Naive thymus-derived CD4-positive, alpha-beta T cell (primary cell): ENCODE results near the gene CLEC19A. TPM values are rescaled to one million over a fixed set of nuclear protein-coding genes. Genes with fewer than 3 reads are reported as not detected.

Experiments used
- ATAC-seq: fragments of 150-1000 bp; cut with Tn5 transposase; 2 replicates; pipeline ENCODE4 v1.10.0; 2021; ENCODE audit warnings: mild to moderate bottlenecking, moderate library complexity
- CTCF ChIA-PET: fragments of 350-600 bp; sonication (Branson Sonifier 250); formaldehyde crosslinking; loops from one replicate; lab custom pipeline; 2021; ENCODE audit warnings: antibody characterized with exemption; lab: Charles Lee
- POLR2A ChIA-PET: fragments of 350-600 bp; sonication (Branson Sonifier 250); formaldehyde crosslinking; loops from one replicate; lab custom pipeline; 2021; ENCODE audit warnings: antibody characterized with exemption, inconsistent platforms; lab: Charles Lee
- DNase-seq, 9 donors: peaks; one replicate each; pipeline versions ENCODE4 v3.0.0 to v3.0.0-alpha.2; 2020 to 2022; ENCODE audit warnings: mixed read lengths in 1 of 9
- H3K27ac ChIP-seq: one replicate; pipeline ENCODE4 v1.7.0; 2013; ENCODE audit warnings: mild to moderate bottlenecking, low read depth, low read length, moderate library complexity
- H3K27me3 ChIP-seq, 2 donors: one replicate each; pipeline ENCODE4 v1.7.0; 2013; ENCODE audit warnings: low read length in 2 of 2, mild to moderate bottlenecking in 2 of 2, moderate library complexity in 2 of 2; ENCODE audit not compliant: control insufficient read depth in 2 of 2, insufficient read depth in 2 of 2
- H3K36me3 ChIP-seq, 3 experiments: 1 replicate in 2 of 3; 2 replicates in 1 of 3; pipeline ENCODE4 v1.7.0; 2013; ENCODE audit warnings: low read length in 3 of 3, mild to moderate bottlenecking in 3 of 3, moderate library complexity in 1 of 3; ENCODE audit not compliant: insufficient read depth in 3 of 3, control insufficient read depth in 2 of 3
- H3K4me1 ChIP-seq, 2 donors: one replicate each; pipeline ENCODE4 v1.7.0; 2013; ENCODE audit warnings: low read length in 2 of 2, mild to moderate bottlenecking in 2 of 2, moderate library complexity in 1 of 2; ENCODE audit not compliant: control insufficient read depth in 2 of 2, insufficient read depth in 2 of 2
- H3K4me3 ChIP-seq: 2 replicates; pipeline ENCODE4 v1.7.0; 2013; ENCODE audit warnings: mild to moderate bottlenecking, low read length
- H3K9me3 ChIP-seq, 3 experiments: 1 replicate in 2 of 3; 2 replicates in 1 of 3; pipeline ENCODE4 v1.7.0; 2013; ENCODE audit warnings: low read length in 3 of 3; ENCODE audit not compliant: control insufficient read depth in 2 of 3
- H3K27ac Mint-ChIP-seq, 9 donors: one replicate each; pipeline ENCODE4 v1.8.0; 2020 to 2022; ENCODE audit warnings: mixed read lengths in 9 of 9, mild to moderate bottlenecking in 8 of 9, moderate library complexity in 5 of 9, inconsistent platforms in 2 of 9
- H3K27me3 Mint-ChIP-seq, 5 donors: one replicate each; pipeline ENCODE4 v1.8.0; 2021 to 2022; ENCODE audit warnings: mixed read lengths in 5 of 5, mild to moderate bottlenecking in 1 of 5
- H3K36me3 Mint-ChIP-seq, 5 donors: one replicate each; pipeline ENCODE4 v1.8.0; 2020 to 2022; ENCODE audit warnings: mixed read lengths in 5 of 5, mild to moderate bottlenecking in 3 of 5, inconsistent platforms in 1 of 5
- H3K4me1 Mint-ChIP-seq, 7 donors: one replicate each; pipeline ENCODE4 v1.8.0; 2020 to 2022; ENCODE audit warnings: mixed read lengths in 7 of 7, mild to moderate bottlenecking in 3 of 7, inconsistent platforms in 1 of 7
- H3K4me3 Mint-ChIP-seq, 10 donors: one replicate each; pipeline ENCODE4 v1.8.0; 2020 to 2022; ENCODE audit warnings: mild to moderate bottlenecking in 10 of 10, mixed read lengths in 10 of 10, moderate library complexity in 6 of 10, inconsistent platforms in 2 of 10
- H3K9me3 Mint-ChIP-seq, 11 donors: one replicate each; pipeline ENCODE4 v1.8.0; 2020 to 2022; ENCODE audit warnings: mixed read lengths in 11 of 11, mild to moderate bottlenecking in 4 of 11, inconsistent platforms in 1 of 11, moderate library complexity in 1 of 11
- intact Hi-C, 2 donors: fragments of 100-400 bp; cut with micrococcal nuclease; formaldehyde crosslinking; loops; one replicate each; pipeline ENCODE4 v1.15.1; 2023
- polyA plus RNA-seq, 2 donors: library from polyadenylated mRNA; unstranded; fragments of 300-500 nt; fragmentation: Illumina TruSeq; gene quantifications; one replicate each; pipeline ENCODE4 v1.2.3, GENCODE V29; 2021
- total RNA-seq, 6 experiments: library from RNA in 5 of 6; stranded (reverse) in 5 of 6; gene quantifications; 1 replicate in 5 of 6; 2 replicates in 1 of 6; pipeline ENCODE4 v1.2.3 and lab custom pipeline; 2021 to 2026

The CLEC19A gene
- total and polyA plus RNA-seq, 7 experiments from 2014 or later, result not detected

GRCh38 chr16:19281246-19281645 lies 4.3 kb upstream of the CLEC19A start:
- Mint-ChIP-seq H3K27me3 (peaks cover 0 to 5% (median 0%) of the 10 kb centered on the region in 5 donors), H3K4me1 (no peaks in the 10 kb centered on the region), H3K36me3 (no peaks in the 10 kb centered on the region), H3K27ac (no peak overlapping the region), H3K4me3 (no peak overlapping the region), H3K9me3 (peaks cover 0 to 7% (median 0%) of the 10 kb centered on the region in 11 donors)
- H3K4me3 ChIP-seq, result no peak overlapping the region
- no peak for ATAC-seq
- no peaks in the 10 kb centered on the region for H3K9me3 ChIP-seq
- no peak for DNase-seq
- CTCF ChIA-PET, result no interaction called here
- H3K4me1 ChIP-seq, result no peaks in the 10 kb centered on the region
- POLR2A ChIA-PET, result no interaction called here
- H3K27ac ChIP-seq, result no peak overlapping the region
- intact Hi-C loops, result no loop called here
- no peaks in the 10 kb centered on the region for H3K27me3 ChIP-seq
- H3K36me3 ChIP-seq, result no peaks in the 10 kb centered on the region

GRCh38 chr16:19282101-19282500 lies 3.4 kb upstream of the CLEC19A start:
- Mint-ChIP-seq H3K4me3 (no peak overlapping the region), H3K9me3 (peaks cover 0 to 7% (median 0%) of the 10 kb centered on the region in 11 donors), H3K4me1 (no peaks in the 10 kb centered on the region), H3K27me3 (peaks cover 0 to 5% (median 0%) of the 10 kb centered on the region in 5 donors), H3K27ac (no peak overlapping the region), H3K36me3 (no peaks in the 10 kb centered on the region)
- H3K9me3 ChIP-seq, result no peaks in the 10 kb centered on the region
- DNase-seq (no peak), ATAC-seq (no peak)
- no peaks in the 10 kb centered on the region for H3K36me3 ChIP-seq
- POLR2A ChIA-PET, result no interaction called here
- no peak overlapping the region for H3K4me3 ChIP-seq
- H3K27ac ChIP-seq, result no peak overlapping the region
- intact Hi-C loops, result no loop called here
- H3K27me3 ChIP-seq, result no peaks in the 10 kb centered on the region
- no peaks in the 10 kb centered on the region for H3K4me1 ChIP-seq
- CTCF ChIA-PET, result no interaction called here

- Mint-ChIP-seq H3K9me3 (peaks cover 0 to 6% (median 0%) of the 10 kb centered on the region in 11 donors), H3K36me3 (no peaks in the 10 kb centered on the region), H3K27me3 (peaks cover 0 to 5% (median 0%) of the 10 kb centered on the region in 5 donors), H3K27ac (no peak overlapping the region), H3K4me3 (no peak overlapping the region), H3K4me1 (no peaks in the 10 kb centered on the region)
- Histone ChIP-seq H3K36me3 (no peaks in the 10 kb centered on the region), H3K4me1 (no peaks in the 10 kb centered on the region), H3K9me3 (no peaks in the 10 kb centered on the region), H3K27ac (no peak overlapping the region), H3K4me3 (no peak overlapping the region), H3K27me3 (no peaks in the 10 kb centered on the region)
- DNase-seq (no peak), ATAC-seq (no peak)
- ChIA-PET CTCF (no interaction called here), POLR2A (no interaction called here)
- intact Hi-C loops, result no loop called here
These were observed 1.9 kb upstream of the CLEC19A start for GRCh38 chr16:19283637-19284036.

- ATAC-seq, result no peak
- H3K4me1 Mint-ChIP-seq, result no peaks in the 10 kb centered on the region
- Histone ChIP-seq H3K4me1 (no peaks in the 10 kb centered on the region), H3K27me3 (no peaks in the 10 kb centered on the region), H3K36me3 (no peaks in the 10 kb centered on the region), H3K9me3 (no peaks in the 10 kb centered on the region), H3K27ac (no peak overlapping the region), H3K4me3 (no peak overlapping the region)
- POLR2A ChIA-PET, result no interaction called here
- H3K4me3 Mint-ChIP-seq, result no peak overlapping the region
- H3K27ac Mint-ChIP-seq, result no peak overlapping the region
- no peaks in the 10 kb centered on the region for H3K36me3 Mint-ChIP-seq
- intact Hi-C loops, result no loop called here
- H3K27me3 Mint-ChIP-seq, result peaks cover 0 to 5% (median 0%) of the 10 kb centered on the region in 5 donors
- CTCF ChIA-PET, result no interaction called here
- DNase-seq, result no peak
- peaks cover 0 to 6% (median 0%) of the 10 kb centered on the region in 11 donors for H3K9me3 Mint-ChIP-seq
These were observed 1.3 kb upstream of the CLEC19A start for GRCh38 chr16:19284207-19284606.

- peaks cover 0 to 4% (median 0%) of the 10 kb centered on the region in 11 donors for H3K9me3 Mint-ChIP-seq
- no peak overlapping the region for H3K4me3 Mint-ChIP-seq
These were observed 1.3 kb downstream of the CLEC19A start for GRCh38 chr16:19286827-19287226.

GRCh38 chr16:19287241-19287640 lies 1.7 kb downstream of the CLEC19A start:
- Histone ChIP-seq H3K9me3 (no peaks in the 10 kb centered on the region), H3K27ac (no peak overlapping the region), H3K36me3 (no peaks in the 10 kb centered on the region), H3K4me3 (no peak overlapping the region), H3K27me3 (no peaks in the 10 kb centered on the region), H3K4me1 (no peaks in the 10 kb centered on the region)
- H3K27ac Mint-ChIP-seq, result no peak overlapping the region
- DNase-seq (no peak), ATAC-seq (no peak)
- no peaks in the 10 kb centered on the region for H3K4me1 Mint-ChIP-seq
- H3K36me3 Mint-ChIP-seq, result no peaks in the 10 kb centered on the region
- ChIA-PET CTCF (no interaction called here), POLR2A (no interaction called here)
- peaks cover 0 to 4% (median 0%) of the 10 kb centered on the region in 11 donors for H3K9me3 Mint-ChIP-seq
- H3K4me3 Mint-ChIP-seq, result no peak overlapping the region
- H3K27me3 Mint-ChIP-seq, result peaks cover 0 to 14% (median 0%) of the 10 kb centered on the region in 5 donors
- intact Hi-C loops, result no loop called here

More at GRCh38 chr16:19286827-19287226, 1.3 kb downstream of the CLEC19A start:
- ChIA-PET CTCF (no interaction called here), POLR2A (no interaction called here)
- Mint-ChIP-seq H3K27ac (no peak overlapping the region), H3K36me3 (no peaks in the 10 kb centered on the region), H3K4me1 (no peaks in the 10 kb centered on the region), H3K27me3 (peaks cover 0 to 14% (median 0%) of the 10 kb centered on the region in 5 donors)
- no peaks in the 10 kb centered on the region for H3K27me3 ChIP-seq
- intact Hi-C loops, result no loop called here
- no peaks in the 10 kb centered on the region for H3K9me3 ChIP-seq
- no peaks in the 10 kb centered on the region for H3K36me3 ChIP-seq
- H3K27ac ChIP-seq, result no peak overlapping the region
- DNase-seq, result no peak
- no peaks in the 10 kb centered on the region for H3K4me1 ChIP-seq
- no peak overlapping the region for H3K4me3 ChIP-seq
- ATAC-seq, result no peak
